GM12875 (cell line): Measurements from ENCODE around the gene ATXN3.

Experiments used
- H3K4me3 ChIP-seq: one replicate; pipeline ENCODE4 v1.5.1; 2011; ENCODE audit warnings: low read depth, low read length, control low read depth
- CTCF ChIP-seq: IDR thresholded peaks from 2 replicates; pipeline ENCODE4 v1.5.1; 2011; ENCODE audit warnings: low read depth, mild to moderate bottlenecking, control low read depth, inconsistent platforms, low read length, moderate library complexity, borderline replicate concordance; ENCODE audit not compliant: insufficient read depth

Gene ATXN3

GRCh38 chr14:92108345-92109254, 2.2 kb upstream of the ATXN3 start:
- H3K4me3 ChIP-seq = no peak overlapping the region
- TF ChIP-seq CTCF = no peak

GRCh38 chr14:92105893-92106142, 564 bp downstream of the ATXN3 start:
- H3K4me3 ChIP-seq = peak overlapping the region; percentile 99
- TF ChIP-seq CTCF = no peak

GRCh38 chr14:92105073-92105892, 1.1 kb downstream of the ATXN3 start:
- peak overlapping the region; percentile 99 for H3K4me3 ChIP-seq
- no peak for TF ChIP-seq CTCF

- H3K4me3 ChIP-seq = no peak overlapping the region
- no peak for TF ChIP-seq CTCF
These were observed 2.9 kb downstream of the ATXN3 start for GRCh38 chr14:92103363-92103989.

GRCh38 chr14:92099802-92100201, 6.6 kb downstream of the ATXN3 start:
- no peak for TF ChIP-seq CTCF
- H3K4me3 ChIP-seq = no peak overlapping the region

GRCh38 chr14:92093320-92093719, 13.1 kb downstream of the ATXN3 start:
- no peak overlapping the region for H3K4me3 ChIP-seq
- TF ChIP-seq CTCF = no peak
